OCI-LY3 (cell line): Measurements from ENCODE around the gene METTL18.
A peak's percentile ranks its signal among the peaks of the same experiment; 100 is the strongest.

Experiments used
- H2AFZ ChIP-seq: fragments of 200-600, 300-600 bp; shearing (Covaris generic); 2 replicates; pipeline ENCODE4 v1.6.0; 2014; ENCODE audit warnings: antibody characterized with exemption, low read depth, low read length
- H3K27ac ChIP-seq: fragments of 200-600, 300-600 bp; sonication (generic); 2 replicates; pipeline ENCODE4 v1.5.1; 2014; ENCODE audit warnings: mild to moderate bottlenecking, low read length, moderate library complexity, mixed read lengths
- H3K27me3 ChIP-seq: fragments of 200-600, 300-600 bp; sonication (generic); 2 replicates; pipeline ENCODE4 v1.6.1; 2014; ENCODE audit warnings: low read depth, low read length, mixed read lengths
- H3K36me3 ChIP-seq: fragments of 200-600, 300-600 bp; sonication (generic); replicated peaks from 2 replicates; pipeline ENCODE3; 2014; ENCODE audit warnings: low read depth, low read length, mixed read lengths
- H3K4me1 ChIP-seq: fragments of 300-600, 200-600 bp; sonication (generic); 2 replicates; pipeline ENCODE4 v1.6.1; 2014; ENCODE audit warnings: low read length, mixed read lengths
- H3K4me2 ChIP-seq: fragments of 200-600, 300-600 bp; sonication (generic); 2 replicates; pipeline ENCODE4 v1.6.1; 2014; ENCODE audit warnings: low read length, mixed read lengths
- H3K4me3 ChIP-seq: fragments of 300-600, 200-600 bp; sonication (generic); 2 replicates; pipeline ENCODE4 v1.5.1; 2014; ENCODE audit warnings: antibody characterized with exemption, mild to moderate bottlenecking, low read length, moderate library complexity
- H3K79me2 ChIP-seq: fragments of 300-600, 200-600 bp; shearing (Covaris generic); 2 replicates; pipeline ENCODE4 v1.6.1; 2014; ENCODE audit warnings: mild to moderate bottlenecking, low read length, mixed read lengths
- H3K9ac ChIP-seq: fragments of 300-600, 200-600 bp; shearing (Covaris generic); 2 replicates; pipeline ENCODE4 v1.6.0; 2014; ENCODE audit warnings: mild to moderate bottlenecking, low read length, moderate library complexity
- H3K9me3 ChIP-seq: fragments of 200-600, 300-600 bp; shearing (Covaris generic); 2 replicates; pipeline ENCODE4 v1.6.1; 2014; ENCODE audit warnings: low read length, mixed read lengths; ENCODE audit not compliant: insufficient read depth
- H4K20me1 ChIP-seq: fragments of 200-600, 300-600 bp; sonication (generic); 2 replicates; pipeline ENCODE4 v1.6.1; 2016; ENCODE audit warnings: low read length, mixed read lengths; ENCODE audit not compliant: insufficient read depth
- CTCF ChIP-seq: fragments of 200-600, 300-600 bp; sonication (generic); IDR thresholded peaks from 2 replicates; pipeline ENCODE4 v1.5.1; 2014; ENCODE audit warnings: antibody characterized with exemption, low read length, low read depth
- EZH2phosphoT487 ChIP-seq: fragments of 200-600 bp; shearing (Covaris generic); IDR thresholded peaks from 2 replicates; pipeline ENCODE4 v1.6.1; 2018; ENCODE audit warnings: antibody characterized with exemption, mixed run types, low read depth

METTL18 gene

GRCh38 chr1:169759038-169759437, 35.7 kb downstream of the METTL18 start:
- H3K4me3 ChIP-seq, result no peak overlapping the region
- H3K36me3 ChIP-seq, result no peaks in the 10 kb centered on the region
- peaks cover 4% of the 10 kb centered on the region; the same call in 1 of the 2 replicates for H3K9me3 ChIP-seq
- no peak overlapping the region for H2AFZ ChIP-seq
- H3K4me2 ChIP-seq, result no peak overlapping the region
- H3K27ac ChIP-seq, result no peak overlapping the region
- H3K79me2 ChIP-seq, result no peaks in the 10 kb centered on the region
- H3K27me3 ChIP-seq, result no peaks in the 10 kb centered on the region
- no peak for TF ChIP-seq CTCF
- TF ChIP-seq EZH2phosphoT487, result no peak
- no peaks in the 10 kb centered on the region for H4K20me1 ChIP-seq
- H3K9ac ChIP-seq, result no peak overlapping the region
- no peaks in the 10 kb centered on the region for H3K4me1 ChIP-seq

- peak overlapping the region; percentile 26; the same call in 1 of the 2 replicates for H2AFZ ChIP-seq
- no peaks in the 10 kb centered on the region for H3K4me1 ChIP-seq
- no peaks in the 10 kb centered on the region for H3K27me3 ChIP-seq
- H3K9me3 ChIP-seq, result no peaks in the 10 kb centered on the region
- H3K27ac ChIP-seq, result no peak overlapping the region
- no peaks in the 10 kb centered on the region for H3K36me3 ChIP-seq
- no peak overlapping the region for H3K4me2 ChIP-seq
- no peak overlapping the region for H3K9ac ChIP-seq
- H3K79me2 ChIP-seq, result no peaks in the 10 kb centered on the region
- no peaks in the 10 kb centered on the region for H4K20me1 ChIP-seq
- TF ChIP-seq CTCF (no peak), EZH2phosphoT487 (no peak)
- H3K4me3 ChIP-seq, result no peak overlapping the region
Observed at GRCh38 chr1:169753549-169753948, 41.2 kb downstream of the METTL18 start.

GRCh38 chr1:169750041-169750440, 44.7 kb downstream of the METTL18 start:
- H2AFZ ChIP-seq, result no peak overlapping the region
- H3K9me3 ChIP-seq, result no peaks in the 10 kb centered on the region
- H3K4me2 ChIP-seq, result no peak overlapping the region
- H3K79me2 ChIP-seq, result no peaks in the 10 kb centered on the region
- no peak overlapping the region for H3K4me3 ChIP-seq
- no peak overlapping the region for H3K27ac ChIP-seq
- no peaks in the 10 kb centered on the region for H3K4me1 ChIP-seq
- H3K36me3 ChIP-seq, result no peaks in the 10 kb centered on the region
- H3K9ac ChIP-seq, result no peak overlapping the region
- H4K20me1 ChIP-seq, result no peaks in the 10 kb centered on the region
- H3K27me3 ChIP-seq, result no peaks in the 10 kb centered on the region
- no peak for TF ChIP-seq CTCF
- no peak for TF ChIP-seq EZH2phosphoT487

- no peaks in the 10 kb centered on the region for H3K27me3 ChIP-seq
- no peaks in the 10 kb centered on the region for H4K20me1 ChIP-seq
- H3K36me3 ChIP-seq, result no peaks in the 10 kb centered on the region
- H3K4me2 ChIP-seq, result no peak overlapping the region
- H3K4me3 ChIP-seq, result no peak overlapping the region
- no peaks in the 10 kb centered on the region for H3K9me3 ChIP-seq
- no peak overlapping the region for H3K27ac ChIP-seq
- H3K79me2 ChIP-seq, result no peaks in the 10 kb centered on the region
- no peak for TF ChIP-seq EZH2phosphoT487
- no peak for TF ChIP-seq CTCF
- H3K9ac ChIP-seq, result no peak overlapping the region
- H3K4me1 ChIP-seq, result no peaks in the 10 kb centered on the region
- no peak overlapping the region for H2AFZ ChIP-seq
Observed at GRCh38 chr1:169746550-169746949, 48.2 kb downstream of the METTL18 start.
